Thyroid gland (tissue), 4 donors: ENCODE measurements around the gene UBE2H.

Source experiments
- POLR2A ChIP-seq, 2 donors: fragments of 450-650 bp; IDR thresholded peaks; one replicate each; pipeline ENCODE4 v1.6.1; 2017; ENCODE audit warnings: antibody characterized with exemption in 2 of 2, mild to moderate bottlenecking in 2 of 2, moderate library complexity in 1 of 2
- TF ChIP-seq, protein P1 (sequence below), 6 experiments: fragments of 200-600 bp in 3 of 6; fragments of 450-650 bp in 3 of 6; sonication (generic) in 3 of 6; IDR thresholded peaks; one replicate each; pipeline ENCODE4 v1.5.1; 2016 to 2019; ENCODE audit warnings: antibody characterized with exemption in 6 of 6, mild to moderate bottlenecking in 2 of 6, inconsistent platforms in 1 of 6, moderate library complexity in 1 of 6

- TF ChIP-seq, protein P1, sequence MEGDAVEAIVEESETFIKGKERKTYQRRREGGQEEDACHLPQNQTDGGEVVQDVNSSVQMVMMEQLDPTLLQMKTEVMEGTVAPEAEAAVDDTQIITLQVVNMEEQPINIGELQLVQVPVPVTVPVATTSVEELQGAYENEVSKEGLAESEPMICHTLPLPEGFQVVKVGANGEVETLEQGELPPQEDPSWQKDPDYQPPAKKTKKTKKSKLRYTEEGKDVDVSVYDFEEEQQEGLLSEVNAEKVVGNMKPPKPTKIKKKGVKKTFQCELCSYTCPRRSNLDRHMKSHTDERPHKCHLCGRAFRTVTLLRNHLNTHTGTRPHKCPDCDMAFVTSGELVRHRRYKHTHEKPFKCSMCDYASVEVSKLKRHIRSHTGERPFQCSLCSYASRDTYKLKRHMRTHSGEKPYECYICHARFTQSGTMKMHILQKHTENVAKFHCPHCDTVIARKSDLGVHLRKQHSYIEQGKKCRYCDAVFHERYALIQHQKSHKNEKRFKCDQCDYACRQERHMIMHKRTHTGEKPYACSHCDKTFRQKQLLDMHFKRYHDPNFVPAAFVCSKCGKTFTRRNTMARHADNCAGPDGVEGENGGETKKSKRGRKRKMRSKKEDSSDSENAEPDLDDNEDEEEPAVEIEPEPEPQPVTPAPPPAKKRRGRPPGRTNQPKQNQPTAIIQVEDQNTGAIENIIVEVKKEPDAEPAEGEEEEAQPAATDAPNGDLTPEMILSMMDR (IDR thresholded peaks at IDR 0.05): no peak
- TF ChIP-seq POLR2A (IDR thresholded peaks at IDR 0.05): no peak
Measured at GRCh38 chr7:129998446-129998845, 45.7 kb upstream of the UBE2H start.
